Skeletal muscle tissue (tissue), 4 donors: ENCODE results near the gene CD164. TPM values are rescaled to one million over a fixed set of nuclear protein-coding genes. Genes with fewer than 3 reads are reported as not detected.
"Not testable (repeated sequence)": the region's sequence is repeated elsewhere in the genome, so short reads cannot be mapped to it uniquely, and the experiment has no call there.

Experiments used
- H3K27ac ChIP-seq: one replicate; pipeline ENCODE4 v1.7.0; 2013; ENCODE audit warnings: mild to moderate bottlenecking, low read depth, low read length, inconsistent platforms
- H3K27me3 ChIP-seq, 3 donors: one replicate each; pipeline ENCODE4 v1.7.0; 2013; ENCODE audit warnings: low read length in 3 of 3; ENCODE audit not compliant: control insufficient read depth in 3 of 3, insufficient read depth in 3 of 3
- H3K36me3 ChIP-seq, 3 donors: one replicate each; pipeline ENCODE4 v1.7.0; 2013; ENCODE audit warnings: low read length in 3 of 3; ENCODE audit not compliant: control insufficient read depth in 3 of 3, insufficient read depth in 3 of 3
- H3K4me1 ChIP-seq, 3 donors: one replicate each; pipeline ENCODE4 v1.7.0; 2013; ENCODE audit warnings: low read length in 3 of 3, mild to moderate bottlenecking in 3 of 3; ENCODE audit not compliant: control insufficient read depth in 3 of 3, insufficient read depth in 3 of 3
- H3K4me3 ChIP-seq, 3 donors: one replicate each; pipeline ENCODE4 v1.7.0; 2013; ENCODE audit warnings: low read length in 3 of 3
- H3K9ac ChIP-seq, 3 donors: one replicate each; pipeline ENCODE4 v1.7.0; 2013; ENCODE audit warnings: low read length in 3 of 3, mild to moderate bottlenecking in 3 of 3, moderate library complexity in 2 of 3, low read depth in 1 of 3
- H3K9me3 ChIP-seq, 3 donors: one replicate each; pipeline ENCODE4 v1.7.0; 2013; ENCODE audit warnings: low read length in 3 of 3; ENCODE audit not compliant: control insufficient read depth in 3 of 3
- total RNA-seq: library from RNA; depleted of rRNA; stranded (reverse); fragments of >200 nt; gene quantifications from one replicate; pipeline ENCODE4 v1.2.3, GENCODE V29; 2014
- donor health status: Osteomylitis.

The CD164 gene
- total RNA-seq, 1 donor from 2014 or later = 160 TPM

DNA sequence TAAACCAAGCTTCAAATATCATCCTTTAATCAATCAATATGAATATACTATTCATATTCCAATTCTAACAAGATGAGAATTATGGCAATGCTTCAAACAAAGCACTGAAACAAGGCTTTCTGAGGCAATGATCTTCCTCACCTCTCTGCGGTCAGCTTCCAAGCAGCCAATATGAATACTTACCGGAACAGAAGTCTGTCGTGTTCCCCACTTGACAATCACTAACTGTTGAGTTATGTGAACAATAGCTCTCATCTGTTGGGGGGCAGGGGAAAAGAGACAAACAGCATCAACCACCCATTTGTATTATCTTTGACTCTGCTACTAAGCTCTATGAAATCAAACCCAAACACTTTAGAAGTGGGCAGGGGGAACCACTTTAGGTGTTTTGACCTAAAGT lies 4.5 kb downstream of the CD164 start:
- Histone ChIP-seq H3K4me1 (peaks cover 26 to 33% (median 32%) of the 10 kb centered on the region in 3 donors), H3K27me3 (no peaks in the 10 kb centered on the region), H3K9me3 (no peaks in the 10 kb centered on the region), H3K36me3 (peaks cover 14 to 32% (median 29%) of the 10 kb centered on the region in 3 donors), H3K9ac (no peak overlapping the region), H3K27ac (no peak overlapping the region), H3K4me3 (no peak overlapping the region)

DNA sequence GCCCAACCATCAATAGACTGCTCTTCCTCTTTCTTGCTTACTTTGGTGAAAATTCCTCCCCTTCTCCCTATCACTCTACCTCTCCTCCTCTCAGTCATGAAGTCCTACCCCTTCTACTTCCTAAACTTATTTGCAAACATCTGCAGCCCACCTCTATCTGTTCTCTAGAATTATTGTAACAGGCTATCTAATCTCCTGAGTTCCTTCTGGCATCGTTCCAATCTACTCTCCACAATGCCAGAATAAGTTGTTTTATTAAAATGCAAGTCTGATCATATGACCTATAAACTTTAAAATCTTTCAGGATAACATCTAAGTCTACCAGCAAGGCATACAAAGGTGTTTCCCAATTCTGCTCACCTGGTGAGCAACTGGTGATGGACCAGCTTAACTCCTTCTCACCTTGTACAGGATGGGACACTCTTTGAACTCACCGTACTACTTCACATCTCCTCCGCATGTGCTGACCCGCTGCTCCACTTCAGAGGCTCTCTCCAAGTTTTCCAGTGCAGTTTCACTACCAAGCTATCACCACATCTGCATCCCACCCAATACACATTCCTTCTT lies 7.9 kb downstream of the CD164 start:
- peaks cover 24 to 28% (median 26%) of the 10 kb centered on the region in 3 donors for H3K4me1 ChIP-seq
- no peaks in the 10 kb centered on the region for H3K9me3 ChIP-seq
- peaks cover 11 to 42% (median 39%) of the 10 kb centered on the region in 3 donors for H3K36me3 ChIP-seq
- no peaks in the 10 kb centered on the region for H3K27me3 ChIP-seq
- no peak overlapping the region for H3K9ac ChIP-seq
- H3K4me3 ChIP-seq = no peak overlapping the region
- H3K27ac ChIP-seq = peak overlapping the region; percentile 16

DNA sequence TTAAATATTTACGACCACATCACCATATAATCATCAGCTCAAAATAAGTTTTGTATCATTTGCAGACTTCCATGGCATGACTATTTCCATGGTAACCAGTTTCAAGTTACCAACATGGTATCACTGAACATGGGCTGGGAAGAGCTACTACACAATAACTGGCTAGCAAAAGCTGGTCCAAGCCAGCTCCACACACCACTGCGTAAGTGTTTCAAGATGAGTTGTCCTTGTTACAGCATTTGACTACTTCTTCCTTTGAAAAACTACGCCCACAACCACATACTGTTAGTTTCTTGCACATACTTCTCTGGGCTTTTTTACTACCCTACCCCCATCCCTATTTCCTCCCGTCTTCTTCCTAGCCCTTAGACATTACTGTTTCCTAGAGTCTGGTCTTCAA lies 8.5 kb downstream of the CD164 start:
- no peaks in the 10 kb centered on the region for H3K27me3 ChIP-seq
- peaks cover 9 to 46% (median 41%) of the 10 kb centered on the region in 3 donors for H3K36me3 ChIP-seq
- H3K4me1 ChIP-seq = peaks cover 19 to 22% (median 21%) of the 10 kb centered on the region in 3 donors
- H3K9ac ChIP-seq = no peak overlapping the region
- no peaks in the 10 kb centered on the region for H3K9me3 ChIP-seq
- H3K27ac ChIP-seq = peak overlapping the region; percentile 16
- H3K4me3 ChIP-seq = no peak overlapping the region

DNA sequence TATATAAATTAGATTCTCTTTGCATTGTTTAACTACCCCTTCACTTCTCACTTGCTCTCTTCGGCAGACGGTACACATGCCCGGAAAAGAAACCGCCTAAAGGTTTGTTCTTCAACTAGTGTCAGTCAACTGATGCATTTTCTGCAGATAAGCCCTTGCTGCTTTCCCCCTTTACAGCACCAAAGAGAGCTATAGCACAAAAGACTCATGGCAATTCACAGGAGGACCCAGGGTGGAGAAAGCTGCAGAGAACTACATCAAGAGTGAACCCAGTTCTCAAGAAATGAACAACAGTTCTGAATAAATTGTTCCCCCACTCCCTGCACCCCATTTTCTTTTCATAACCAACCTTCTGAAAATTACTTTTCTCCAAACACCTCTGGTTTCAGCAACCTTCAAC lies 8.9 kb downstream of the CD164 start:
- Histone ChIP-seq H3K27me3 (no peaks in the 10 kb centered on the region), H3K36me3 (peaks cover 9 to 50% (median 45%) of the 10 kb centered on the region in 3 donors), H3K27ac (peak overlapping the region; percentile 16), H3K4me3 (no peak overlapping the region), H3K9me3 (no peaks in the 10 kb centered on the region), H3K9ac (no peak overlapping the region), H3K4me1 (peaks cover 19 to 22% (median 21%) of the 10 kb centered on the region in 3 donors)

DNA sequence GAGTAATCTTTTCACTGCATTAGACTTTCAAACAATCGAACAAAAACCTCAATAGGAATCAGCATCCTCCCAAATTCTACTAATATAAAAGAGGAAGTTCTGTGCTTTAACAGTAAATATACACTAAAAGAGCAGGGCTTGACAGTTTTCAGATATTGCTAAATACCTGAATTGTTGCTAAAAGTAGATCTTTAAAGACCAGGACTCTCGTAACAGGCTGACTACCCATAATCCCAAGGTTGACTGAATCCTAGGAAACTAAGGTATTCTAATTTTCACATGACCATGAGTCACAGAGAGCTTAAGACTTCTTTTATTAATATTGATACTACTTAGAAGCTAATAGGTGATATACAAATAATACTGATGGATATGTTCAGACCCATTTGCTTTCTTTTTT lies 10.1 kb downstream of the CD164 start:
- Histone ChIP-seq H3K9me3 (no peaks in the 10 kb centered on the region), H3K4me1 (peaks cover 14 to 22% (median 21%) of the 10 kb centered on the region in 3 donors), H3K27me3 (no peaks in the 10 kb centered on the region), H3K9ac (no peak overlapping the region), H3K4me3 (no peak overlapping the region), H3K36me3 (peaks cover 5 to 58% (median 53%) of the 10 kb centered on the region in 3 donors), H3K27ac (no peak overlapping the region)

DNA sequence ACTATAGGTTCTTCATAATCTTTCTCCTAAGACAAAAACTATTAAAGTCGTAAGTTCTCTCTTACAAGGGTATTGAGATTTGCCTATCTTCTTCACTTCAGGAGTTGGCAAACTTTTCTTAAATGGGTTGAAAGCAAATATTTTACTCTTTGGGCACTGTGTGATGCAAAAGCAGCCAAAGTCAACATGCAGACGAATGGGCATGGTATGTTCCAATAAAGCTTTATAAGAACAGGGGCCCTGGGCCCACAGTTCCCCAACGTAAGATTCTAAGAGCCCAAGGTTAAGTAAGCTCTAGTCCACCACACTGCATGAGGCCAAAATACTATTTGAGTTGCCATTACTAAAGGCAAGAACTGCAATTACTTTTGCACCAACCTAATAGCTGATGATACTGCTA lies 11.5 kb downstream of the CD164 start:
- H3K4me1 ChIP-seq = peaks cover 14 to 22% (median 21%) of the 10 kb centered on the region in 3 donors
- no peaks in the 10 kb centered on the region for H3K9me3 ChIP-seq
- no peak overlapping the region for H3K27ac ChIP-seq
- no peaks in the 10 kb centered on the region for H3K27me3 ChIP-seq
- no peak overlapping the region for H3K9ac ChIP-seq
- H3K4me3 ChIP-seq = no peak overlapping the region
- H3K36me3 ChIP-seq = peaks cover 5 to 58% (median 52%) of the 10 kb centered on the region in 3 donors

DNA sequence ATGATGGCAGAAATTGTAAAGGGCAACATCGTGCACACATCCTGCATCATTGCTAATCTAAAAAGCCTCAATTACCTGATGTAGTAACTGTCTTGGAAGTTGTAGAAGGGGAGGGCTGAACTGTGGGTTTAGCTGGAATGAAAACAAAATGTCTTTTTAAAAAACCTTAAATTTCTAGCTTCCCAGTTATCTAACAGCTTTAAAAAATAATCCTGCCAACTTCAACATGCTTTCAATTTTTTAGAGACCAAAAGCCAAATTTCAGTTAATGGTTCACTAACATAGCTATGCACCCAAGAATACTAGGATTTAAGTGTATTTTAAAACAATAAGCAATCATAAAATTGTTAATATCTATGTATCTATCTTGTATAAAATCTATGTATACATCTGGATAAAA lies 11.9 kb downstream of the CD164 start:
- peaks cover 14 to 22% (median 21%) of the 10 kb centered on the region in 3 donors for H3K4me1 ChIP-seq
- H3K4me3 ChIP-seq = no peak overlapping the region
- no peak overlapping the region for H3K9ac ChIP-seq
- H3K27ac ChIP-seq = no peak overlapping the region
- H3K9me3 ChIP-seq = no peaks in the 10 kb centered on the region
- peaks cover 5 to 57% (median 52%) of the 10 kb centered on the region in 3 donors for H3K36me3 ChIP-seq
- no peaks in the 10 kb centered on the region for H3K27me3 ChIP-seq

DNA sequence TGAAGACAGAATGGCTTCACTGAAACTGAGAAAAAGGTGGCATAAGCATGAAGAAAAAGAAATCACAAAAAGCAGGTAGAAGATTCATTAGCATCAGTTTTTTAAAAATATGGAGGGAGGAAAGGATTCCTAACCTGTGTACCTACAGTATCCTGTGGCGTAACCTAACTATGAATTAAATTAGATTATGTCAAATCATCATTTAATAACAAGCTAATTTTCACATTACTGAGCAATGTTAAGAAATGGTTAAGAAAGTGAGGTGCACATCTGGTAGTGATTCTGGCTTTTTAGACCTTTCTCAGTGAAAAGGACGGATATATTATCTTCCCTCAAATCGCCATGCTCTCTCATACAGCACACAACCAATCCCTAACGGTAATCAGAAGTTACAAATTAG lies 12.5 kb downstream of the CD164 start:
- no peaks in the 10 kb centered on the region for H3K9me3 ChIP-seq
- no peak overlapping the region for H3K27ac ChIP-seq
- no peak overlapping the region for H3K9ac ChIP-seq
- no peak overlapping the region for H3K4me3 ChIP-seq
- H3K27me3 ChIP-seq = no peaks in the 10 kb centered on the region
- peaks cover 14 to 22% (median 21%) of the 10 kb centered on the region in 3 donors for H3K4me1 ChIP-seq
- H3K36me3 ChIP-seq = peaks cover 3 to 54% (median 48%) of the 10 kb centered on the region in 3 donors

DNA sequence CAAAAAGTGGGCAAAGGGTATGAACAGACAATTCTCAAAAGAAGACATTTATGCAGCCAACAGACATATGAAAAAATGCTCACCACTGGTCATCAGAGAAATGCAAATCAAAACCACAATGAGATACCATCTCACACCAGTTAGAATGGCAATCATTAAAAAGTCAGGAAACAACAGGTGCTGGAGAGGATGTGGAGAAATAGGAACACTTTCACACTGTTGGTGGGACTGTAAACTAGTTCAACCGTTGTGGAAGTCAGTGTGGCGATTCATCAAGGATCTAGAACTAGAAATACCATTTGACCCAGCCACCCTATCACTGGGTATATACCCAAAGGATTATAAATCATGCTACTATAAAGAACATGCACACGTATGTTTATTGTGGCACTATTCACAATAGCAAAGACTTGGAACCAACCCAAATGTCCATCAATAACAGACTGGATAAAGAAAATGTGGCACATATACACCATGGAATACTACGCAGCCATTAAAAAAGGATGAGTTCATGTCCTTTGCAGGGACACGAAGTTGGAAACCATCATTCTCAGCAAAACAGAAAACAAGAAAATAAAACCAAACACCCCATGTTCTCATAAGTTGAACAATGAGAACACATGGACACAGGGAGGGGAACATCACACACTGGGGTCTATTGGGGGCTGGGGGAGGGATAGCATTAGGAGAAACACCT lies 17.7 kb downstream of the CD164 start:
- Histone ChIP-seq H3K4me1 (peaks cover 0 to 19% (median 13%) of the 10 kb centered on the region in 3 donors), H3K36me3 (peaks cover 8 to 51% (median 42%) of the 10 kb centered on the region in 3 donors)
- not testable (repeated sequence) for H3K27me3 ChIP-seq, H3K9ac ChIP-seq, H3K4me3 ChIP-seq, H3K9me3 ChIP-seq, H3K27ac ChIP-seq

DNA sequence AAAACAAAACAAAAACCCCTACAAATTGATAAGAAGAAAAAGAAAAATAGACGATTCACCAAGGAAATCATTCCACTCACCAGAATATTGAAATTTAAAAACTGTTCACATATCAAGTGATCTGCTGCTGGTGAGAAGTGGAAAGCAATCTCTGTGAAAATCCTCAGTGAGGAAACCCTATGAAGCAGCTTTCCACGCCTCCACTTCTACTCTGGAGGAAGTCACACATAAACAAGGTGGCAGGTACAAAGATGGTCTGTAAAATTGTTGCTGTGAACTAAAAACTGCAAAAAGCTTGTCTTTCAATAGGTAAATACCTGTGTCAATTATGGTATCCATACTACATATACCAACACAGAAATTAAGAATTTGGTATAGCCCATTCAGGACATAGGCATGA lies 18.5 kb downstream of the CD164 start:
- peaks cover 0 to 19% (median 13%) of the 10 kb centered on the region in 3 donors for H3K4me1 ChIP-seq
- H3K27me3 ChIP-seq = no peaks in the 10 kb centered on the region
- H3K27ac ChIP-seq = no peak overlapping the region
- no peaks in the 10 kb centered on the region for H3K9me3 ChIP-seq
- H3K4me3 ChIP-seq = no peak overlapping the region
- no peak overlapping the region for H3K9ac ChIP-seq
- H3K36me3 ChIP-seq = peaks cover 8 to 47% (median 40%) of the 10 kb centered on the region in 3 donors
